Measurements from ENCODE around the gene BTNL2.

DNA sequence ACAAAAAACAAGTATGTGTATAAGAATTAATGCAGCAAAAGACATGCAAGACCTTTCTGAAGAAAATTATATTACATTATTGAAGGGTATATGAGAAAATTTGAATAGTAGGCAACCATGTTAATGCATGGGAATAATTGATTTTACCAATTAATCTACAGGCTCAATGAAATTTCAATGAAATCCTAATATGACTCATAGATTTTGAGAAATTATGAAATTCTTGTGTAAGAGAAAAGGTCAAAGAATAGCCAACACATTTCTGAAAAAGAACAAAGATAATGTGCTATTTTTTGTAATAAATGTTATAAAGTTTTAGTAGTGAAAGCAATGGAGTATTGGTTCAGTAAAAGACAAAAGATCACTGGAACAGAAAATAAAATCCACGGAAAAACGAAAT lies 53.6 kb downstream of the BTNL2 start:
- TF ChIP-seq CTCF (IDR thresholded peaks at IDR 0.05), result no peak
- TF ChIP-seq POLR2A (IDR thresholded peaks at IDR 0.05), result no peak
